H9 (cell line): ENCODE data around the gene ANKRD12. TPM values are rescaled to one million over a fixed set of nuclear protein-coding genes. Genes with fewer than 3 reads are reported as not detected.

Experiments used
- DNase-seq: peaks from one replicate; pipeline ENCODE4 v3.0.0-alpha.2; 2017
- H2AFZ ChIP-seq: one replicate; pipeline ENCODE4 v1.6.1; 2013; ENCODE audit warnings: mild to moderate bottlenecking, low read length, control low read depth, moderate library complexity
- H2AK5ac ChIP-seq: 2 replicates; pipeline ENCODE4 v1.6.1; 2013; ENCODE audit warnings: low read length, control low read depth, mixed read lengths; ENCODE audit not compliant: insufficient read length
- H2BK120ac ChIP-seq: one replicate; pipeline ENCODE4 v1.6.1; 2013; ENCODE audit warnings: low read depth, mild to moderate bottlenecking, low read length, control low read depth, inconsistent platforms; ENCODE audit not compliant: poor library complexity, severe bottlenecking
- H2BK12ac ChIP-seq: 2 replicates; pipeline ENCODE4 v1.6.1; 2013; ENCODE audit warnings: low read length, control low read depth, mixed read lengths, low read depth; ENCODE audit not compliant: insufficient read length
- H2BK15ac ChIP-seq: 2 replicates; pipeline ENCODE4 v1.6.1; 2013; ENCODE audit warnings: low read depth, low read length, control low read depth
- H2BK20ac ChIP-seq: one replicate; pipeline ENCODE4 v1.6.1; 2013; ENCODE audit warnings: low read depth, mild to moderate bottlenecking, low read length, control low read depth, inconsistent platforms; ENCODE audit not compliant: poor library complexity, severe bottlenecking
- H2BK5ac ChIP-seq: 2 replicates; pipeline ENCODE4 v1.6.1; 2013; ENCODE audit warnings: low read length, control low read depth, mixed read lengths; ENCODE audit not compliant: insufficient read length
- H3K14ac ChIP-seq: 2 replicates; pipeline ENCODE4 v1.6.1; 2013; ENCODE audit warnings: low read length, control low read depth; ENCODE audit not compliant: insufficient read depth
- H3K18ac ChIP-seq: 2 replicates; pipeline ENCODE4 v1.6.1; 2013; ENCODE audit warnings: low read depth, mild to moderate bottlenecking, mixed read lengths, low read length, control low read depth; ENCODE audit not compliant: insufficient read length
- H3K23ac ChIP-seq: 2 replicates; pipeline ENCODE4 v1.6.1; 2013; ENCODE audit warnings: low read length, control low read depth, mixed read lengths, low read depth; ENCODE audit not compliant: insufficient read length
- H3K23me2 ChIP-seq: 2 replicates; pipeline ENCODE4 v1.6.1; 2013; ENCODE audit warnings: low read depth, mild to moderate bottlenecking, mixed read lengths, low read length, control low read depth; ENCODE audit not compliant: insufficient read length, poor library complexity, severe bottlenecking
- H3K27ac ChIP-seq: 2 replicates; pipeline ENCODE4 v1.5.1; 2013; ENCODE audit warnings: low read length, control low read depth, mixed read lengths, low read depth; ENCODE audit not compliant: insufficient read length
- H3K27me3 ChIP-seq: 2 replicates; pipeline ENCODE4 v1.6.1; 2013; ENCODE audit warnings: low read length, control low read depth, inconsistent platforms; ENCODE audit not compliant: insufficient read depth
- H3K4ac ChIP-seq: 2 replicates; pipeline ENCODE4 v1.6.1; 2013; ENCODE audit warnings: low read depth, mild to moderate bottlenecking, control low read depth, inconsistent platforms, low read length, moderate library complexity
- H3K4me1 ChIP-seq: 2 replicates; pipeline ENCODE4 v1.6.1; 2013; ENCODE audit warnings: low read length, control low read depth, inconsistent platforms; ENCODE audit not compliant: insufficient read depth
- H3K4me2 ChIP-seq: 2 replicates; pipeline ENCODE4 v1.6.1; 2013; ENCODE audit warnings: low read length, control low read depth, mixed read lengths; ENCODE audit not compliant: insufficient read length, insufficient read depth
- H3K56ac ChIP-seq: 2 replicates; pipeline ENCODE4 v1.6.1; 2013; ENCODE audit warnings: low read depth, mild to moderate bottlenecking, mixed read lengths, low read length, control low read depth; ENCODE audit not compliant: insufficient read length
- H3K79me1 ChIP-seq: 2 replicates; pipeline ENCODE4 v1.6.1; 2013; ENCODE audit warnings: low read depth, mild to moderate bottlenecking, moderate library complexity, low read length, control low read depth, inconsistent platforms; ENCODE audit not compliant: insufficient read depth, poor library complexity, severe bottlenecking
- H3K79me2 ChIP-seq: 2 replicates; pipeline ENCODE4 v1.6.1; 2013; ENCODE audit warnings: low read length, control low read depth, inconsistent platforms; ENCODE audit not compliant: insufficient read depth
- H3K9ac ChIP-seq: 2 replicates; pipeline ENCODE4 v1.6.1; 2013; ENCODE audit warnings: low read length, control low read depth, mixed read lengths; ENCODE audit not compliant: insufficient read length; ENCODE audit errors: extremely low read depth
- H3K9me3 ChIP-seq: one replicate; pipeline ENCODE4 v1.6.1; 2013; ENCODE audit warnings: low read depth, low read length, inconsistent platforms; ENCODE audit not compliant: control insufficient read depth
- H3T11ph ChIP-seq: one replicate; pipeline ENCODE4 v1.6.1; 2013; ENCODE audit warnings: mild to moderate bottlenecking, low read length, control low read depth, inconsistent platforms
- H4K20me1 ChIP-seq: one replicate; pipeline ENCODE4 v1.6.1; 2013; ENCODE audit not compliant: control insufficient read depth, insufficient read length, insufficient read depth
- H4K5ac ChIP-seq: 2 replicates; pipeline ENCODE4 v1.6.1; 2013; ENCODE audit warnings: low read depth, mild to moderate bottlenecking, mixed read lengths, low read length, control low read depth; ENCODE audit not compliant: insufficient read length
- H4K8ac ChIP-seq: replicated peaks from 2 replicates; pipeline ENCODE4 v1.6.1; 2013; ENCODE audit warnings: low read length, control low read depth, mixed read lengths, low read depth; ENCODE audit not compliant: insufficient read length
- H4K91ac ChIP-seq: 2 replicates; pipeline ENCODE4 v1.6.1; 2013; ENCODE audit warnings: low read depth, mild to moderate bottlenecking, moderate library complexity, mixed read lengths, low read length, control low read depth; ENCODE audit not compliant: insufficient read length
- H3K27ac Mint-ChIP-seq, 3 experiments: 2 replicates in 2 of 3; 3 replicates in 1 of 3; pipeline ENCODE4 v1.8.0; 2020 to 2021; ENCODE audit warnings: mixed read lengths in 3 of 3, mild to moderate bottlenecking in 1 of 3, moderate library complexity in 1 of 3
- H3K27me3 Mint-ChIP-seq: 2 replicates; pipeline ENCODE4 v1.8.0; 2021; ENCODE audit warnings: low read depth, mild to moderate bottlenecking, moderate library complexity, mixed read lengths
- H3K36me3 Mint-ChIP-seq, 3 experiments: 2 replicates in 2 of 3; 3 replicates in 1 of 3; pipeline ENCODE4 v1.8.0; 2020 to 2021; ENCODE audit warnings: low read depth in 3 of 3, mixed read lengths in 3 of 3; ENCODE audit not compliant: insufficient read depth in 1 of 3
- H3K4me1 Mint-ChIP-seq, 2 experiments: 2 replicates each; pipeline ENCODE4 v1.8.0; 2020; ENCODE audit warnings: mixed read lengths in 2 of 2
- H3K4me3 Mint-ChIP-seq, 2 experiments: 2 replicates in 1 of 2; 3 replicates in 1 of 2; pipeline ENCODE4 v1.8.0; 2020 to 2021; ENCODE audit warnings: mild to moderate bottlenecking in 2 of 2, mixed read lengths in 2 of 2, moderate library complexity in 1 of 2
- H3K9me3 Mint-ChIP-seq, 2 experiments: 2 replicates in 1 of 2; 3 replicates in 1 of 2; pipeline ENCODE4 v1.8.0; 2020; ENCODE audit warnings: mild to moderate bottlenecking in 2 of 2, mixed read lengths in 2 of 2, moderate library complexity in 1 of 2
- CTCF ChIP-seq: fragments of 200-600 bp; sonication (generic); conservative IDR thresholded peaks from 3 replicates; pipeline ENCODE4 v1.8.0; 2021; ENCODE audit warnings: antibody characterized with exemption, mild to moderate bottlenecking
- WGBS: extraction: QIAGEN DNeasy Blood & Tissue Kit; methylation state at CpG from one replicate; pipeline ENCODE4 v1.1.7; 2013; ENCODE audit warnings: missing lambda C conversion rate, low lambda C conversion rate, mixed read lengths; ENCODE audit not compliant: insufficient read length; ENCODE audit errors: extremely low coverage; 5-methylcytosine and 5-hydroxymethylcytosine counted together
- total RNA-seq: library from RNA; stranded (reverse); gene quantifications from 2 replicates; pipeline ENCODE4 v1.2.1, GENCODE V29; 2021

ANKRD12 gene
- total RNA-seq, 1 experiment from 2014 or later, result 38.9 TPM

GRCh38 chr18:9215221-9215933, 78.8 kb downstream of the ANKRD12 start:
- H2BK120ac ChIP-seq, result no peak overlapping the region
- H3K79me2 ChIP-seq, result no peaks in the 10 kb centered on the region
- H3K4ac ChIP-seq, result no peak overlapping the region
- H3K14ac ChIP-seq, result no peak overlapping the region
- no peaks in the 10 kb centered on the region for H3K4me1 ChIP-seq
- H2BK15ac ChIP-seq, result no peak overlapping the region
- TF ChIP-seq CTCF, result no peak
- Mint-ChIP-seq H3K27me3 (no peaks in the 10 kb centered on the region), H3K9me3 (no peaks in the 10 kb centered on the region), H3K4me1 (peaks cover 5 to 6% of the 10 kb centered on the region in 2 experiments; a peak in 3 of 4 replicates), H3K27ac (0 out of 7 replicates have a peak overlapping the region, but pooled peaks of 1 of the 3 experiments have one; percentile 2), H3K36me3 (peaks cover 4 to 20% (median 16%) of the 10 kb centered on the region in 3 experiments; a peak in 5 of 7 replicates), H3K4me3 (no peak overlapping the region)
- H4K8ac ChIP-seq, result no peak overlapping the region
- no peaks in the 10 kb centered on the region for H3K23me2 ChIP-seq
- no peak overlapping the region for H2BK20ac ChIP-seq
- H3K27me3 ChIP-seq, result no peaks in the 10 kb centered on the region
- no peak overlapping the region for H2BK5ac ChIP-seq
- no peak overlapping the region for H3K18ac ChIP-seq
- H3K9ac ChIP-seq, result no peak overlapping the region
- H4K20me1 ChIP-seq, result no peaks in the 10 kb centered on the region
- no peak for DNase-seq
- H3K4me2 ChIP-seq, result no peak overlapping the region
- WGBS, result no CpG with 5 or more reads among the region's 6 CpGs
- no peak overlapping the region for H3K56ac ChIP-seq
- H3K27ac ChIP-seq, result no peak overlapping the region
- no peak overlapping the region for H3K23ac ChIP-seq
- no peaks in the 10 kb centered on the region for H3K79me1 ChIP-seq
- H4K5ac ChIP-seq, result no peak overlapping the region
- H2AFZ ChIP-seq, result no peak overlapping the region
- no peak overlapping the region for H4K91ac ChIP-seq
- no peaks in the 10 kb centered on the region for H3K9me3 ChIP-seq
- no peak overlapping the region for H3T11ph ChIP-seq
- no peak overlapping the region for H2BK12ac ChIP-seq
- H2AK5ac ChIP-seq, result no peak overlapping the region
